ENCODE results near the gene CNTFR.

Gene CNTFR

DNA sequence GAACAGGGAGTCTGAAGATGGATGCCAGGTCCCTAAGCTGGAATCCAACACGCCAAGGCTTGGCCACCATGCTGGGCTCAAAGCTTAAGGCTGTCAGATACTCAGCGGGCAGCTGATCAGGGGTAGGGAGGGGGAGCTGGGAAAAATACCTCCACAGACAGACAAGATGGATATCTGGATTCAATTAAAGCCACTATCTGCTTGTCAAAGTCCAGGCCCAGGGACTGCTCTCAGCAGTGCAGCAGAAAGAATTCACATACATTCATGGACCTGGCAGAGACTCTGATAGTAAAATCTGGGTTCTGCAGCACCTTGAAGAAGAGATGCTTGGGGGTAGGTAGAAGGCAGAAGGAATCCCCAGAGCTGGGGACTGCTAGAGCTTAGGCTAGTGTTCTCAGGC lies 25.6 kb upstream of the CNTFR start:
- no peak overlapping the region for H3K4me3 ChIP-seq (ENCODE audit: insufficient read depth, low read depth, low read length)
- no peak overlapping the region for H3K27ac ChIP-seq (ENCODE audit: insufficient read depth, low read depth, low read length, poor library complexity, severe bottlenecking)
- peaks cover 7% of the 10 kb centered on the region for H3K36me3 ChIP-seq (ENCODE audit: control insufficient read depth, insufficient read depth, low read length)
- H3K9me3 ChIP-seq (ENCODE audit: control insufficient read depth, low read length): no peaks in the 10 kb centered on the region
- peaks cover 15% of the 10 kb centered on the region for H3K4me1 ChIP-seq (ENCODE audit: control insufficient read depth, insufficient read depth, low read length)
- 67 to 71% methylated on average over 2 of the region's 2 CpGs for WGBS, 2 experiments
- H3K27me3 ChIP-seq (ENCODE audit: control insufficient read depth, insufficient read depth, low read length, poor library complexity, severe bottlenecking): peaks cover 5% of the 10 kb centered on the region

- Histone ChIP-seq H3K27me3 (ENCODE audit: control insufficient read depth, insufficient read depth, low read length, poor library complexity, severe bottlenecking) (peaks cover 5% of the 10 kb centered on the region), H3K27ac (ENCODE audit: insufficient read depth, low read depth, low read length, poor library complexity, severe bottlenecking) (no peak overlapping the region), H3K4me1 (ENCODE audit: control insufficient read depth, insufficient read depth, low read length) (peaks cover 9% of the 10 kb centered on the region), H3K9me3 (ENCODE audit: control insufficient read depth, low read length) (no peaks in the 10 kb centered on the region), H3K36me3 (ENCODE audit: control insufficient read depth, insufficient read depth, low read length) (peaks cover 6% of the 10 kb centered on the region), H3K4me3 (ENCODE audit: insufficient read depth, low read depth, low read length) (peak overlapping the region; percentile 56)
- 2% methylated on average over 14 of the region's 15 CpGs for WGBS, 2 experiments
Observed at GRCh38 chr9:34612788-34613390, 23.4 kb upstream of the CNTFR start.

DNA sequence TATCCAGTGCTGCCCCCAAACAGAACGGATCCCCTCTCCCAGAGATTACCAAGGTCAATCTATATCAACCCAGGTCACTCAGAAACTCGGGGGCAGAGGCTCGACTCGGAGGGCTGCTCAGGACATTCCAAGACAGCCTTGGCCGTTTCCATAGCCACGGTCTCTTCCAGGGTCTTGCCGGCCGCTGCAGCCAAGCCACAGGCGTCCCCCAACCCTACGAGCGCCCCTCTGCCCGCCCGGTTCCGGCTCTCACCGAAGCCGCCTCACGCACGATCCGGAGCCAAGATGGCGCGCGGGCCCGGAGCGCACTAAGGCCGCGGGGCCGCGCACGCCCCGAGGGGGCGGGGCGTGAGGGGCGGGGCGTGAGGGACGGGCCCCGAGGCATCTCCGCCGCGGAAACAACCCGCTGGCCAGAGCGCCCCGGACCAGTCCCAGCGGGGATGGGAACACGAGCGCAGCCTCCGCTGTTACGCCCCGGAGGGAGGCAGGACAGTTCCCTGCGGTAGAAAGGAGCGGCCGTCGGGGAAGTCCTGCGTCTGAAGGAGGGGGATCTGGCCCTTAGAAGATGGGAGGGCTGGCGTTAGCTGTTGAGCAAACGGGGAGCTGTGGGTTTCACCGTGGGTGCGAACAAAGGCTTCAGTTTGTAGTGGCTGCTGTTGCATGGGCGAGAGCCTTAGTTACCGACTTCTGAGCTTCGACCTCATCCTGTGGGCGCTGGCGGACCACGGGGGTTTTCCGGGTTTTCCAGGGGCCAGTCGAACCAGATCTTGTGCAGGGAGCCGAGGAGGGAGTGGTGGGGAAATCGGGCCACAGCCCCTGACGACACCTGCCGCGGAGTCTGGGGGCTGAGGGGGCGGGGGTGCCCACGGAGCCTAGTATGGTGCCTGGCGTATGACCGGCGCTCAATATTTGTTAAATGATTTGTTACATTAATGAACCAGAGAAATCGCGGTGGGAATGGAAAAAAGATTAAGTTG lies 22.6 kb upstream of the CNTFR start, which contains the start of gene RPP25L:
Gene RPP25L, minus strand, starts transcription at position 287 of the 977 bp plus-strand sequence. CDS start 801 bp downstream, outside the sequence.
- WGBS, 2 experiments: 1% methylated on average over 77 of the region's 77 CpGs
- Histone ChIP-seq H3K36me3 (ENCODE audit: control insufficient read depth, insufficient read depth, low read length) (no peaks in the 10 kb centered on the region), H3K4me3 (ENCODE audit: insufficient read depth, low read depth, low read length) (peak within 1 kb of the TSS; percentile 56), H3K27me3 (ENCODE audit: control insufficient read depth, insufficient read depth, low read length, poor library complexity, severe bottlenecking) (peaks cover 5% of the 10 kb centered on the region), H3K4me1 (ENCODE audit: control insufficient read depth, insufficient read depth, low read length) (peaks cover 9% of the 10 kb centered on the region), H3K27ac (ENCODE audit: insufficient read depth, low read depth, low read length, poor library complexity, severe bottlenecking) (peak within 1 kb of the TSS; percentile 73), H3K9me3 (ENCODE audit: control insufficient read depth, low read length) (no peaks in the 10 kb centered on the region)

DNA sequence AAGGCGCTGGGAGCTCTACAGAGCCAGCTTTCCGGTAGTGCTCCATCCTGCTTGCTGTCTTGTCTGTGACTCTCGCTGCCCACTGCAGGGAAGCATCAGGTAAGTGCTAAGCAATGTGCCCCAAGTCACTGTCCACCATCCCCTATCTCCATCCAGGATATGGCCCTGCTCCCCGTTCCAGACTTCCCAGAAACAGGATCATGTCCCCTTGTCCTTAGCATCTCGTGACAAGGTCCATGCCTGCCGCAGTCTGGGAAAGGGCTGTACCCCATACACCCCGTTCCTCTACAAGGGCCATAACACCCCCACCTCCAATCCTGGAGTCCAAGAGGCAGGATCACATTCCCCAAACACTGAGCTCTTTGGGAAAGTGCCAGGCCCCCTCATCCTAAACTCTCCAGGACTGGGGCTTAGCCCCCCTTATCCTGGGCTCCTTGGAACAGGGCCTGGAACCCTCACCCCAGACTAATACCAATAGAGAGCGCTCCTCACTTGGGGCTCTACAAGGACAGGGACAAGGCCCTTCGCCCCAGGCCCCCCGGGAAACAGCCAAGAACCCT lies 21.8 kb upstream of the CNTFR start:
- Histone ChIP-seq H3K9me3 (ENCODE audit: control insufficient read depth, low read length) (no peaks in the 10 kb centered on the region), H3K36me3 (ENCODE audit: control insufficient read depth, insufficient read depth, low read length) (no peaks in the 10 kb centered on the region), H3K27me3 (ENCODE audit: control insufficient read depth, insufficient read depth, low read length, poor library complexity, severe bottlenecking) (peaks cover 5% of the 10 kb centered on the region), H3K4me1 (ENCODE audit: control insufficient read depth, insufficient read depth, low read length) (peaks cover 9% of the 10 kb centered on the region), H3K27ac (ENCODE audit: insufficient read depth, low read depth, low read length, poor library complexity, severe bottlenecking) (no peak overlapping the region), H3K4me3 (ENCODE audit: insufficient read depth, low read depth, low read length) (peak overlapping the region; percentile 56)
- 55 to 56% methylated on average over 10 of the region's 10 CpGs for WGBS, 2 experiments

DNA sequence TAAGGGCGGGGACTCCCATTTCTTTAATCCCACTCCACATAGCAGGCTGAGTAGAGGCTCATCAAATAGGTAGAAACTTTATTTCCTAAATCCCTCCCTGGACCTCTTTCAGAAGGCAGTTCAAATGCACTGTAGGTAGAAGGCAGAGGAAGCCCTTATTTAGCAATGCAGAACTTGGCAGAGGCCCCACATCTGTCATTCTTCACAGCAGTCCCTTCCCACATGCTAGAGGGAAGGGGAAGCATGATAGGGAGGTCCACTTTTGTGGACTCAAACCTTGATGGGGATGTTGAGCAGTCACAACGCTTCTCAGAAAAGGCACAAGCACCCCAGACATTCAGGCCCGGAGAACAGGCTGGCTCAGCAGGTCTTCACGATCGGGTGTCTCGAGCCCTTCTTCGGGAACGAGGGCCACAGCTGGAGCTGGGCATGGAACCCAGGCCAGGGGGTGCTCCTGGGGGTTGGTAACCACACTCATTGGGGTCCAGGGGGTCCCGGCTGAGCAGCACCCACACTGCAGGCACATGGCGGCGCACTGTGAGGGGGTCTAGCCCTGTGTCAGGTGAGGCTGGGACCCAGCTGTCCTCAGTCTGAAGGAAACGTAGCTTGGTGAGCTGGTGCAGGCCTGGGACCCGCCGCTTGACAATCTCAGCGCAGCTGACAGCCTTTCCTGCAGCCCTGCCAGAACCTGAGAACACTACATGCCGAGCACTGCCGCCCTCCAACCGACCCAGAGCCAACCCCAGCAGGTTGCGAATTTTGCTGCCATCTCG lies 21.1 kb upstream of the CNTFR start:
- peaks cover 9% of the 10 kb centered on the region for H3K4me1 ChIP-seq (ENCODE audit: control insufficient read depth, insufficient read depth, low read length)
- no peaks in the 10 kb centered on the region for H3K9me3 ChIP-seq (ENCODE audit: control insufficient read depth, low read length)
- no peak overlapping the region for H3K27ac ChIP-seq (ENCODE audit: insufficient read depth, low read depth, low read length, poor library complexity, severe bottlenecking)
- 91% methylated on average over 20 of the region's 20 CpGs for WGBS, 2 experiments
- no peaks in the 10 kb centered on the region for H3K36me3 ChIP-seq (ENCODE audit: control insufficient read depth, insufficient read depth, low read length)
- peaks cover 5% of the 10 kb centered on the region for H3K27me3 ChIP-seq (ENCODE audit: control insufficient read depth, insufficient read depth, low read length, poor library complexity, severe bottlenecking)
- H3K4me3 ChIP-seq (ENCODE audit: insufficient read depth, low read depth, low read length): peak overlapping the region; percentile 56

DNA sequence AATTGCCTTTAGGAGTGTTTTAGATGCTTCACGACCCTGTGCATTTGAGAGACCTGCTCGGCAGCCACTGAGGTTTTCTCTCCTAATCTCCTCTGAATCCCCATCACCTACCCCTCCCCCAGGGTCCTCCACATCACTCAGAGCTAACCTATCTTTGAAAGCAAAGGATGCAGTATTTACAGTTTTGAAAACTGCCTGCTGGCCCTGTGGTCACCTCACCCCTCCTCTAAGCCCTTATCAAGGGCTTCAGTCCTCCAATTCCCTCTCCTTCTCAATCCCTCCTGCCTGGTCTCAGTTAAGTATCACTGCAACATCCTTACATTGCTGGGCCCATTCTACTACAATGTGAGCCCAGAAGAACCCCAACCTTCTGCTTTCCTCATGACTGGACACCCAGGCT lies 17.8 kb upstream of the CNTFR start:
- H3K4me3 ChIP-seq (ENCODE audit: insufficient read depth, low read depth, low read length): no peak overlapping the region
- H3K9me3 ChIP-seq (ENCODE audit: control insufficient read depth, low read length): no peaks in the 10 kb centered on the region
- peaks cover 13% of the 10 kb centered on the region for H3K4me1 ChIP-seq (ENCODE audit: control insufficient read depth, insufficient read depth, low read length)
- H3K27ac ChIP-seq (ENCODE audit: insufficient read depth, low read depth, low read length, poor library complexity, severe bottlenecking): no peak overlapping the region
- 69 to 71% methylated on average over 2 of the region's 2 CpGs for WGBS, 2 experiments
- H3K27me3 ChIP-seq (ENCODE audit: control insufficient read depth, insufficient read depth, low read length, poor library complexity, severe bottlenecking): peaks cover 8% of the 10 kb centered on the region
- H3K36me3 ChIP-seq (ENCODE audit: control insufficient read depth, insufficient read depth, low read length): no peaks in the 10 kb centered on the region

GRCh38 chr9:34606905-34607304 lies 17.4 kb upstream of the CNTFR start:
- 93% methylated on average over 3 of the region's 3 CpGs for WGBS, 2 experiments
- Histone ChIP-seq H3K4me3 (ENCODE audit: insufficient read depth, low read depth, low read length) (no peak overlapping the region), H3K27me3 (ENCODE audit: control insufficient read depth, insufficient read depth, low read length, poor library complexity, severe bottlenecking) (peaks cover 7% of the 10 kb centered on the region), H3K4me1 (ENCODE audit: control insufficient read depth, insufficient read depth, low read length) (peaks cover 17% of the 10 kb centered on the region), H3K36me3 (ENCODE audit: control insufficient read depth, insufficient read depth, low read length) (no peaks in the 10 kb centered on the region), H3K9me3 (ENCODE audit: control insufficient read depth, low read length) (no peaks in the 10 kb centered on the region), H3K27ac (ENCODE audit: insufficient read depth, low read depth, low read length, poor library complexity, severe bottlenecking) (no peak overlapping the region)

DNA sequence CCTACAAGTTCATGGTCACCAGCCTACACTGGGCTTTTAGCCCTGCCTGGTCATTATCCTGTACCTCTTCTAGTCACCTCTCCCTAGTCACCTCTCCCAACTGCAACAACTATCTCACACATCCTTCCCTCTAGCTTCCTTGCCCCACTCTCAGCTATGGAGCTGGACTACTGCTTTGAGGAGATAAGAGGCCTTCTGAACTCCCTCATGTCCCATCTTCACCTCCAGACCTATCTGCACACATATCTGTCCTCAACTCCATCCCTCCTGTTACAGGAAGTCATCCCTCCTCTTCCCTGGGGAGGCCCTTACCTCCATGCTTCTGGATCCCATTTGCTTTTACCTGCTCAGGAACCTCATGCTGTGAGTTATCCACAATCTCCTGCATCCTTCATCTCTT lies 16.7 kb upstream of the CNTFR start:
- no peak overlapping the region for H3K27ac ChIP-seq (ENCODE audit: insufficient read depth, low read depth, low read length, poor library complexity, severe bottlenecking)
- H3K36me3 ChIP-seq (ENCODE audit: control insufficient read depth, insufficient read depth, low read length): no peaks in the 10 kb centered on the region
- H3K4me1 ChIP-seq (ENCODE audit: control insufficient read depth, insufficient read depth, low read length): peaks cover 18% of the 10 kb centered on the region
- H3K9me3 ChIP-seq (ENCODE audit: control insufficient read depth, low read length): no peaks in the 10 kb centered on the region
- no peak overlapping the region for H3K4me3 ChIP-seq (ENCODE audit: insufficient read depth, low read depth, low read length)
- H3K27me3 ChIP-seq (ENCODE audit: control insufficient read depth, insufficient read depth, low read length, poor library complexity, severe bottlenecking): peaks cover 7% of the 10 kb centered on the region

DNA sequence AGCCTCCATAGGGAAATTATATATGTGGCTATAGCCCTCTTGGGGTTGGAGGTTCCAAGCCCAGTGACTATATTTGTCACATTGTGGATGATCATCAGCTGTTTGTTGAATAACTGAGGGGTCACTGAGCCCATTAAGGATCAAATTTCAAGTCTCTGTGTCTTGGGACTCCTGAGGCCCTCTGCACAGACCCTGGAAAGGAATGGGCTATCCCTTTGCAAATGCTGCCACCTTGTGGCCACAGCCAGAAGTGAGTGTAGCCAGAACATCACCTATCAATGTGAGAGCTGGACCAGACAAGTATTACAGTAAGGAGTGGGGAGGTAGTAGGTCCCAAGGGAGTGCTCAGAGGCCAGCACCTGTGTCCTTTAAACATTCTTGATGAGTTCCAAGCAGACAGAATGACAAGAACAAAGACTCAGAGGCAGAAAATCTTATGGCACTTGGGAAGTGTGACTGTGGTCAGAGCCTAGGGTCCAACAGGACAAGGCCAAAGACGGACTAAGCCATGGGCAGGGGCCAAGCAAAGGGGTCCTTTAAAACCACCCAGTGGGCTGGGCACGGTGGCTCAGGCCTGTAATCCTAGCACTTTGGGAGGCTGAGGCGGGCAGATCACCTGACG lies 14.2 kb upstream of the CNTFR start:
- Histone ChIP-seq H3K36me3 (ENCODE audit: control insufficient read depth, insufficient read depth, low read length) (no peaks in the 10 kb centered on the region), H3K9me3 (ENCODE audit: control insufficient read depth, low read length) (no peaks in the 10 kb centered on the region), H3K27me3 (ENCODE audit: control insufficient read depth, insufficient read depth, low read length, poor library complexity, severe bottlenecking) (peaks cover 7% of the 10 kb centered on the region), H3K4me3 (ENCODE audit: insufficient read depth, low read depth, low read length) (no peak overlapping the region), H3K27ac (ENCODE audit: insufficient read depth, low read depth, low read length, poor library complexity, severe bottlenecking) (no peak overlapping the region), H3K4me1 (ENCODE audit: control insufficient read depth, insufficient read depth, low read length) (peaks cover 8% of the 10 kb centered on the region)
- WGBS, 2 experiments: 54 to 66% methylated on average over 4 of the region's 4 CpGs
